K562 (cell line): Measurements from ENCODE around the gene HJV. TPM values are rescaled to one million over a fixed set of nuclear protein-coding genes. Genes with fewer than 3 reads are reported as not detected.
A peak's percentile ranks its signal among the peaks of the same experiment; 100 is the strongest.

Experiments used
- CHCHD3 ChIP-seq: fragments of 250-450 bp; sonication (Bioruptor Pico); IDR thresholded peaks from 2 replicates; pipeline ENCODE4 v2.1.2; 2022; ENCODE audit warnings: mild to moderate bottlenecking
- ETS2 ChIP-seq: IDR thresholded peaks from 2 replicates; pipeline ENCODE4 v1.6.1; 2016; ENCODE audit warnings: borderline replicate concordance, missing genetic modification characterization, mild to moderate bottlenecking, moderate library complexity, missing compliant biosample characterization; ENCODE audit not compliant: poor library complexity, severe bottlenecking
- FOXJ2 ChIP-seq: fragments of 200-800 bp; sonication (Bioruptor generic); IDR thresholded peaks from 2 replicates; pipeline ENCODE4 v1.6.1; 2016; ENCODE audit warnings: missing genetic modification characterization, missing compliant biosample characterization
- FUS ChIP-seq: fragments of 200-400 bp; formaldehyde crosslinking; optimal IDR thresholded peaks from 2 replicates; pipeline ENCODE3; 2017; ENCODE audit warnings: low read depth, low read length
- GABPA ChIP-seq: fragments of 200-800 bp; sonication (Bioruptor generic); conservative IDR thresholded peaks from 2 replicates; pipeline ENCODE4 v1.6.1; 2016; ENCODE audit warnings: low read depth, missing genetic modification characterization, missing compliant biosample characterization
- GATA2 ChIP-seq: sonication (generic); formaldehyde crosslinking; IDR thresholded peaks from 2 replicates; pipeline ENCODE4 v1.4.0; 2020; ENCODE audit warnings: mild to moderate bottlenecking, missing genetic modification reagents
- GTF2E2 ChIP-seq: fragments of 200-800 bp; sonication (Bioruptor generic); IDR thresholded peaks from 2 replicates; pipeline ENCODE4 v1.6.1; 2016; ENCODE audit warnings: missing genetic modification characterization, missing compliant biosample characterization
- HMGN3 ChIP-seq: IDR thresholded peaks from 2 replicates; pipeline ENCODE4 v1.6.1; 2011; ENCODE audit warnings: borderline replicate concordance, low read depth, mild to moderate bottlenecking, mixed read lengths, low read length; ENCODE audit not compliant: insufficient read length; ENCODE audit errors: extremely low read depth
- HOXB6 ChIP-seq: fragments of 250-450 bp; sonication (Bioruptor Pico); IDR thresholded peaks from 2 replicates; pipeline ENCODE4 v1.5.1; 2022; ENCODE audit warnings: mild to moderate bottlenecking, borderline replicate concordance
- JUNB ChIP-seq: fragments of 450-650 bp; formaldehyde crosslinking; conservative IDR thresholded peaks from 2 replicates; pipeline ENCODE4 v1.4.0; 2020; ENCODE audit warnings: mild to moderate bottlenecking
- MAZ ChIP-seq, 2 experiments: fragments of 450-650 bp in 1 of 2; sonication (generic) in 1 of 2; formaldehyde crosslinking; IDR thresholded peaks in 1 of 2; conservative IDR thresholded peaks in 1 of 2; 2 replicates each; pipeline versions ENCODE4 v1.4.0 to v1.5.0; 2020; ENCODE audit warnings: mild to moderate bottlenecking in 1 of 2, missing genetic modification reagents in 1 of 2
- MEIS2 ChIP-seq: fragments of 450-650 bp; IDR thresholded peaks from 2 replicates; pipeline ENCODE4 v1.6.1; 2014; ENCODE audit warnings: mild to moderate bottlenecking; ENCODE audit not compliant: partially characterized antibody
- MIER1 ChIP-seq: fragments of 450-650 bp; IDR thresholded peaks from 2 replicates; pipeline ENCODE4 v1.6.1; 2016; ENCODE audit warnings: antibody characterized with exemption, mild to moderate bottlenecking, low read depth
- NEUROD1 ChIP-seq: fragments of 150-350 bp; IDR thresholded peaks from 2 replicates; pipeline ENCODE4 v1.6.1; 2014; ENCODE audit warnings: borderline replicate concordance, low read length, low read depth; ENCODE audit not compliant: partially characterized antibody
- NR3C1 ChIP-seq: sonication (generic); formaldehyde crosslinking; IDR thresholded peaks from 2 replicates; pipeline ENCODE4 v1.8.1; 2022; ENCODE audit warnings: missing genetic modification reagents
- POLR3G ChIP-seq: IDR thresholded peaks from 2 replicates; pipeline ENCODE4 v1.6.1; 2011; ENCODE audit not compliant: insufficient read length, insufficient replicate concordance; ENCODE audit errors: extremely low read depth
- SIN3B ChIP-seq: fragments of 450-650 bp; IDR thresholded peaks from 2 replicates; pipeline ENCODE4 v1.6.1; 2017; ENCODE audit warnings: low read depth, mild to moderate bottlenecking, moderate library complexity
- SNRNP70 ChIP-seq: fragments of 200-400 bp; formaldehyde crosslinking; optimal IDR thresholded peaks from 2 replicates; pipeline ENCODE3; 2017; ENCODE audit warnings: low read depth, low read length
- ZNF507 ChIP-seq: conservative IDR thresholded peaks from 2 replicates; pipeline ENCODE4 v1.6.1; 2017; ENCODE audit warnings: missing genetic modification characterization, missing compliant biosample characterization
- polyA plus RNA-seq, 8 experiments: library from polyadenylated mRNA; depleted of rRNA in 4 of 8; stranded (reverse) in 5 of 8; unstranded in 3 of 8; fragments of >200 nt; fragmentation: Nextera tagmentation in 2 of 8; fragmentation: Illumina TruSeq in 1 of 8; extraction: Ambion mirVana in 2 of 8; extraction: Trizol in 1 of 8; gene quantifications; 2 replicates each; pipeline versions ENCODE4 v1.2.1 to v1.2.3, GENCODE V29; 2011 to 2014; ENCODE audit warnings: inconsistent platforms in 1 of 8, missing spikeins in 1 of 8
- total RNA-seq, 7 experiments: library from RNA; depleted of rRNA in 6 of 7; stranded (reverse); fragments of >200 nt in 6 of 7; fragmentation: Illumina TruSeq in 2 of 7; extraction: Trizol in 2 of 7; gene quantifications; 2 replicates each; pipeline versions ENCODE4 v1.2.1 to v1.2.3, GENCODE V29; 2011 to 2021; ENCODE audit warnings: low replicate concordance in 1 of 7
- TF ChIP-seq, protein P1 (sequence below): fragments of 450-650 bp; formaldehyde crosslinking; IDR thresholded peaks from 2 replicates; pipeline ENCODE4 v1.4.0; 2020; ENCODE audit warnings: mild to moderate bottlenecking
- TF ChIP-seq, protein P2 (sequence below): sonication (generic); formaldehyde crosslinking; IDR thresholded peaks from 2 replicates; pipeline ENCODE4 v1.8.0; 2023; ENCODE audit warnings: mild to moderate bottlenecking, missing genetic modification reagents
- TF ChIP-seq, protein P3 (sequence below): IDR thresholded peaks from 2 replicates; pipeline ENCODE4 v1.6.1; 2011; ENCODE audit not compliant: insufficient read length; ENCODE audit errors: extremely low read depth
- TF ChIP-seq, protein P4 (sequence below): fragments of 250-450 bp; sonication (Bioruptor Pico); IDR thresholded peaks from 2 replicates; pipeline ENCODE4 v1.4.0; 2020; ENCODE audit warnings: mild to moderate bottlenecking

Gene HJV
- total and polyA plus RNA-seq, 9 of the 15 experiments (the other 6 are each of a cell fraction or from before 2014, with no cell fraction given): 1.0 to 6.6 (median 2.4) TPM

DNA sequence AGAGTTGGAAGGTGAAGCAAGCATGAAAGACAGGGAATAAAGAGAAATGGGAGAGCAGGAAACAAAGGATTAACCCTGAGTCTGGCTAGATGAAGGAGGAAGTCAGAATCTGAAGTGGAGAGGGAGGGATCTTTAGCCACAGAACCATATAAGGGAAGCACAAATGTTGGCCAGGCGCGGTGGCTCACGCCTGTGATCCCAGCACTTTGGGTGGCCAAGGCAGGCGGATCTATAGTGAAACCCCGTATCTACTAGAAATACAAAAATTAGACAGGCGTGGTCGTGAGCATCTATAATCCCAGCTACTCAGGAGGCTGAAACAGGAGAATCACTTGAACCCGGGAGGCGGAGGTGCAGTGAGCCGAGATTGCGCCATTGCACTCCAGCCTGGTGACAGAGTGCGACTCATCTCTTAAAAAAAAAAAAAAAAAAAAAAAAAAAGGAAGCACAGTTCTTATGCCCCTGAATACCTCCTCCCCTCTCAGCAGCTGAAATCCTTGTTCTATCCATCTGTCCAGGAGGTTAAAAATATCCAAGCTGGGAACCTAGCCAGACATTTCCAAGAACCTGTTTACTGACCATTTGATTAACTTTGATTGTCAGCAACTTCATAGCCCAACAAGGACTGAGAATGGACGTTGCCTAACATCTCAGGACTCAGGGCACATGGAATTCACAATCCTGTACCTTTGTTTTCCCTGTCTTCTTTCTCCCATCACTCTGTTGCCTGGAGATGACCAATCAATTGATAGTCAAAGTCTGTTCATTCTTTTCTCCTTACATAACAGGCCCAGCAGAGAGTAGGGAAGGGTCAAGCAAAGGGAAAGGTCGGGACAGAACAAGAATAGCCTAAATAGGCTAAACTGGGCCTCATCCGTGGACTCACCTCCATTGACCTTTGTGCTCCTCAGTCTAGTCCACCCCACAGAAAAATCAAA lies 35.8 kb downstream of the HJV start (continued):
- TF ChIP-seq GTF2E2 (tag) (0 out of 2 replicates have a peak, but pooled peaks have one; percentile 7), ETS2 (tag) (no peak), HMGN3 (no peak), GABPA (peak; percentile 38; the same call in 1 of the 2 replicates), NEUROD1 (no peak), JUNB (no peak), SIN3B (no peak), MAZ (CRISPR knock-in tag; conservative IDR thresholded peaks at IDR 0.05 in 1 of 2, IDR thresholded peaks at IDR 0.05 in 1 of 2) (peak in 1 of 2 experiments; percentile 24; a peak in 1 of 4 replicates), FOXJ2 (tag) (no peak), ZNF507 (no peak), SNRNP70 (no peak), GATA2 (no peak), NR3C1 (CRISPR knock-in tag) (no peak), MIER1 (no peak), POLR3G (no peak), CHCHD3 (CRISPR knock-in tag) (no peak), FUS (no peak), HOXB6 (CRISPR knock-in tag) (no peak), MEIS2 (no peak)
- TF ChIP-seq, protein P1, sequence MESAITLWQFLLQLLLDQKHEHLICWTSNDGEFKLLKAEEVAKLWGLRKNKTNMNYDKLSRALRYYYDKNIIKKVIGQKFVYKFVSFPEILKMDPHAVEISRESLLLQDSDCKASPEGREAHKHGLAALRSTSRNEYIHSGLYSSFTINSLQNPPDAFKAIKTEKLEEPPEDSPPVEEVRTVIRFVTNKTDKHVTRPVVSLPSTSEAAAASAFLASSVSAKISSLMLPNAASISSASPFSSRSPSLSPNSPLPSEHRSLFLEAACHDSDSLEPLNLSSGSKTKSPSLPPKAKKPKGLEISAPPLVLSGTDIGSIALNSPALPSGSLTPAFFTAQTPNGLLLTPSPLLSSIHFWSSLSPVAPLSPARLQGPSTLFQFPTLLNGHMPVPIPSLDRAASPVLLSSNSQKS (CRISPR knock-in tag): no peak
- TF ChIP-seq, protein P2, sequence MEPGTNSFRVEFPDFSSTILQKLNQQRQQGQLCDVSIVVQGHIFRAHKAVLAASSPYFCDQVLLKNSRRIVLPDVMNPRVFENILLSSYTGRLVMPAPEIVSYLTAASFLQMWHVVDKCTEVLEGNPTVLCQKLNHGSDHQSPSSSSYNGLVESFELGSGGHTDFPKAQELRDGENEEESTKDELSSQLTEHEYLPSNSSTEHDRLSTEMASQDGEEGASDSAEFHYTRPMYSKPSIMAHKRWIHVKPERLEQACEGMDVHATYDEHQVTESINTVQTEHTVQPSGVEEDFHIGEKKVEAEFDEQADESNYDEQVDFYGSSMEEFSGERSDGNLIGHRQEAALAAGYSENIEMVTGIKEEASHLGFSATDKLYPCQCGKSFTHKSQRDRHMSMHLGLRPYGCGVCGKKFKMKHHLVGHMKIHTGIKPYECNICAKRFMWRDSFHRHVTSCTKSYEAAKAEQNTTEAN (CRISPR knock-in tag): no peak
- TF ChIP-seq, protein P3, sequence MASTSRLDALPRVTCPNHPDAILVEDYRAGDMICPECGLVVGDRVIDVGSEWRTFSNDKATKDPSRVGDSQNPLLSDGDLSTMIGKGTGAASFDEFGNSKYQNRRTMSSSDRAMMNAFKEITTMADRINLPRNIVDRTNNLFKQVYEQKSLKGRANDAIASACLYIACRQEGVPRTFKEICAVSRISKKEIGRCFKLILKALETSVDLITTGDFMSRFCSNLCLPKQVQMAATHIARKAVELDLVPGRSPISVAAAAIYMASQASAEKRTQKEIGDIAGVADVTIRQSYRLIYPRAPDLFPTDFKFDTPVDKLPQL: no peak
- TF ChIP-seq, protein P4, sequence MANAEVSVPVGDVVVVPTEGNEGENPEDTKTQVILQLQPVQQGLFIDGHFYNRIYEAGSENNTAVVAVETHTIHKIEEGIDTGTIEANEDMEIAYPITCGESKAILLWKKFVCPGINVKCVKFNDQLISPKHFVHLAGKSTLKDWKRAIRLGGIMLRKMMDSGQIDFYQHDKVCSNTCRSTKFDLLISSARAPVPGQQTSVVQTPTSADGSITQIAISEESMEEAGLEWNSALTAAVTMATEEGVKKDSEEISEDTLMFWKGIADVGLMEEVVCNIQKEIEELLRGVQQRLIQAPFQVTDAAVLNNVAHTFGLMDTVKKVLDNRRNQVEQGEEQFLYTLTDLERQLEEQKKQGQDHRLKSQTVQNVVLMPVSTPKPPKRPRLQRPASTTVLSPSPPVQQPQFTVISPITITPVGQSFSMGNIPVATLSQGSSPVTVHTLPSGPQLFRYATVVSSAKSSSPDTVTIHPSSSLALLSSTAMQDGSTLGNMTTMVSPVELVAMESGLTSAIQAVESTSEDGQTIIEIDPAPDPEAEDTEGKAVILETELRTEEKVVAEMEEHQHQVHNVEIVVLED: no peak
